A549 treated with AZD2906 at 1 μM for 4 hours (cell line): Measurements from ENCODE around the gene CS. TPM values are rescaled to one million over a fixed set of nuclear protein-coding genes. Genes with fewer than 3 reads are reported as not detected.

Source experiments
- total RNA-seq: library from RNA; stranded (reverse); fragments of 200-300 nt; extraction: Qiagen RNA extraction; gene quantifications from 5 replicates; pipeline ENCODE4 v1.2.3, GENCODE V29; 2022

Gene CS
- total RNA-seq, result 144 to 175 TPM (median 152 TPM) in 5 replicates

DNA sequence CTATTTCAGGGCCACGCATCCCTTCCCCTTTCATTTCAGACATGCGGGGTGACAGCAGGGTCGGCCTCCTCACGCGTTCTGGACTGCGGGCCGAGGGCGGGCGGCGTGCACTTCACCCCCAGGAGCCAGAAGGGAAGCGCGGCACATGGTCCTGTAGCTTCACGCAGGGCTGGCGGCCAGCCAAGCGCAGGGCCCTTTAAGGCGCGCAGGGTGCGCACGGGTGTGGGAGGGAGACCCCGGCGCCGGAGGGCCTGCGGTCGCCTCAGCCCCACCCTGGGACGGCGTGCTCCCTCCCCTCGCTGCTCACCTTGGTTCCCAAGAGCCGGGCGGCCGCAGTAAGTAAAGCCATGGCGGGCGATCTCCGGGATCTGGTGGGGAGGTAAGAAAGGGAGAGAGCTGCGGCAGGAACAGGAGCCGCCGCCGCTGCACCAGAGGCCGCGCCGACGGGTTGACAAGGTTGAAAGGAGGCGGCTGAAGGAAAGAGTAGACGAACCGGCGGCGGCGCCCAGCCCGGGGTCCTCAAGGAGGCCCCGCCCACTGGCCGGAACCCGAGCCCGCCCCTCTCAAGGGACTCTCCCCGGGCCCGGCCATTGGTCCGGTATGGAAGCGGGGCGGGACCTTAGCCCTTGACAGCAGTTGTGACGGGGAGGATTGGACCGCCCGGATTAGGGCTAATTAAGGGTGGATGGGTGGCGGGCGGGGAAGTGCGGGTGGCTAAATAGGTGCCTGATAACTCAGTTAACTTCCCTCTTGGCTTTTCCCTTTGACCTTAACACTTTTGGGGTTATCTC lies at the start of gene CS:
TSS of gene CS (minus strand) at position 478 of the 791 bp plus-strand sequence. CDS start at position 349, 129 bp downstream.

GRCh38 chr12:56338308-56339157 lies 38.4 kb upstream of the CS start, which contains the start of gene IL23A:
Gene IL23A (plus strand): TSS chr12:56338884. CDS start chr12:56339045, 161 bp downstream.

GRCh38 chr12:56333679-56334489 lies 33.8 kb upstream of the CS start, which contains the start of gene PAN2:
Gene PAN2 (minus strand): TSS chr12:56334000. CDS start chr12:56333094, 906 bp downstream.

GRCh38 chr12:56315622-56316473 lies 15.7 kb upstream of the CS start, which contains the start of gene CNPY2:
Gene CNPY2 (minus strand): TSS chr12:56315988. CDS start chr12:56315217, 771 bp downstream.

DNA sequence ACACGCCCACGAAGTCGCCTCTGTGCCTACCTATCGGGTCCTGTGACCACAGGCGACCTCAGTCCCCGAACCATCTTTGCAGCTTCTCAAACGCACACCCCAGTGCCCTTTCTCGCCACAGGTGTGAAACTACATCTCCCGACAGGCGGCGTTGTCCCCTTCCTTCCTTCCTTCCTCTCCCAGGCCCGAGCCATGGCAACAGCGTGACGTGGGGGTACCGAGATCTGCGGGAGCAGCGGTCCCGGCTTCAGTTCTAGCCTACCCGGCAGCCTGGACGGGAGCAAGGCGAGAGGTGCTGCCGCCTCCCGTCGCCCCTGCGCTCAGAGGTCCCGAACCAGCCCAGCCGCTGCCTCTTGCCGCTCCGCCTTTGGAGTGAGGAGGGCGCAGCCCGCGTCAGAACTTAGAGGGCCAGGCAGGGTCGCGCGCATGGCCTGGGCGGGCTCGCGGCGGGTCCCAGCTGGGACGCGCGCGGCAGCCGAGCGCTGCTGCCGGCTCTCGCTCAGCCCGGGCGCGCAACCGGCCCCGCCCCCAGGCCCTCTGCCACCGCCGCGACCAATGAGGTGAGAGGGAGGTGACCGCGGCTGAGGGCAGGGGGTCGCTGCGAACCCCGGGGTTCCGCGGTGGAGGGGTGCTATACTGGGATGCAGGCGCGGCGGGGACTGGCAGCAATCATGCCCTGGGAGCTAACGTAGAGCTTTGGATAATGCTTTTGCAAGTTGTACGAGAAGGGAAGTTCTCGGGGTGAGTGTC lies 33.3 kb downstream of the CS start, which contains the start of gene COQ10A:
TSS of gene COQ10A (plus strand) at position 250 of the 750 bp plus-strand sequence. CDS start at position 427, 177 bp downstream.

GRCh38 chr12:56258068-56258819 lies 41.9 kb downstream of the CS start, which contains the start of gene ANKRD52:
Gene ANKRD52 (minus strand): TSS chr12:56258384. CDS start chr12:56258269, 115 bp downstream.

GRCh38 chr12:56229916-56230431 lies 70.2 kb downstream of the CS start, which contains the start of gene SLC39A5:
Gene SLC39A5 (plus strand): TSS chr12:56230051. CDS start chr12:56231275, 1,224 bp downstream.

DNA sequence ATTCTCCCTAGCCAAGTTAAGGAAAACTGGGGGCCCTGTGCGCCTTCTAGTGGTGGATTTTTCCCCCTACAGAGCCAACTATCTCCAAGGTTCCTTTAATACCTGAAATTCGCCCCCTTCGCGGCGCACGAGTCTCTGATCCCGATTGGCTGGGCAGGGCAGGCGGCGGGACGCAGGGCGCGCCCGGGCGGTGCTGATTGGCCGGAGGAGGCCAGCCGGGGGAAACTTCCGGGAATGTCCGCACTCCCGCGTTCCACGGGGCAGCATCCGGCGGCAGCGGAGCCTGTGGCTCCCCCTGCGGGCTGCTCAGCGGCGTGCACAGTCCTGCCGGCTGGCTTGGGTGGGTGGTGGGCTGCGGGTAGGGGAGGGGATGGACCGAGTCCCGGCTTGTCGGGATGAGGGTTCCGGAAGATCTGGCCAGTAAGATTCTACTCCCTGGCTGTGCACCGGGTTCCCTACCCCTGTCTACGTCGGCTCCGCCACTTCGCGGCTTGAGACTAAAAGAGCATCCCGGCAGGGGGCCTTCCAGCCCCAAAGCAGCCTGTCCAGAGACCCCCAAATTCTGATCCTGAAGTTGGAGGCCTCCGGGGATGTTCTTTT lies 75.9 kb downstream of the CS start, which contains the start of gene NABP2:
TSS of gene NABP2 (plus strand) at position 241 of the 600 bp plus-strand sequence. CDS start 515 bp downstream, outside the sequence.

DNA sequence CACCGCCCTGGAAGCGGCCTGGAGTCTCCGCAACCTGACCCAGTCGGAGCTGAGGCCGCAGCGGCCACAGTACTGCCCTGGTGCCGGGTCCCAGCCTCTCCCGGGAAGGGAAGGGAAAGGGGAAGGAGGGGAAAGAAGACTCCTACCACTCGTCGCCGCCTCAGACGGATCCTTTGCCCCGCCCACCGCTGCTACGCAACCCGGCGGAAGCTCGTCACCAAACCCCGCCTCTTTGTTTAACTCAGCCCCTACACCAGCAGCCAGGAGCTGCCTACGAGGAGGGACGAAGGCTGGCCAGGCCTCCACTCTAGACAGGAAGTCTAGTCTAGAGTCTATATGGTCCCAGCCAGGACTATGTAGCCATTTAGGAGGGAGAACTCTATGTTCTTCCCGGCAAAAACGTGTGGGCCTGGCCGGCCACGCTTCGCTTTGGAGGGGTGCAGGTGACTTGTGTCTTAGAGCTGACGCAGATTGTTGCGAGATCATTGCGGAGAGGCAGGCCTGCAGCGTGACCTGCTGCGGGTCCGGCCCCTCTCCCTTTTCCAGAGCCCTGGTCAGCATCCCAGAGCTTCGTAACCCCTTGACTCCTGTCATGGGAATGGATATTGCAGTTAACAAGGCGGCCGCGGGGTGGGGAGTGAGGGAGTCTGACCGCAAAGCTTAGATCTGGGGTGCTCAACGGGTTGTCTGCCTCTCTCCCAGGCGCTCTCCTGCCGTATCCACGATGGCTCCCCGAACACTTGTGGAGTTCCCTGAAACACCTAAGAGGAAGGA lies 78.2 kb downstream of the CS start, which contains the start of gene RNF41:
TSS of gene RNF41 (minus strand) at position 166 of the 774 bp plus-strand sequence. CDS start 7,875 bp downstream, outside the sequence.

Other genes starting within 250 kb of the CS start
- 0.98 to 2.4 TPM (median 1.1 TPM) in 5 replicates for gene ERBB3, start 220.2 kb downstream of the CS start, total RNA-seq
- 263 to 349 TPM (median 284 TPM) in 5 replicates for gene PA2G4, start 195.8 kb downstream of the CS start, total RNA-seq
- 4,788 to 5,894 TPM (median 5,599 TPM) in 5 replicates for gene RPL41, start 183.7 kb downstream of the CS start, total RNA-seq
- 2.6 to 4.1 TPM (median 2.8 TPM) in 5 replicates for gene ZC3H10, start 182.1 kb downstream of the CS start, total RNA-seq
- 59.6 to 64.9 TPM (median 64.2 TPM) in 5 replicates for gene ESYT1, start 172.1 kb downstream of the CS start, total RNA-seq
- gene MYL6B, start 147.7 kb downstream of the CS start, total RNA-seq, result 69.1 to 84.7 TPM (median 80.8 TPM) in 5 replicates
- gene MYL6, start 142.0 kb downstream of the CS start, total RNA-seq, result 2,187 to 2,775 TPM (median 2,288 TPM) in 5 replicates
- gene SMARCC2, start 110.8 kb downstream of the CS start, total RNA-seq, result 28.2 to 35.7 TPM (median 31.2 TPM) in 5 replicates
- 21.7 to 26.5 TPM (median 25.1 TPM) in 5 replicates for gene RNF41, start 78.4 kb downstream of the CS start, total RNA-seq
- 54.9 to 59.8 TPM (median 58.5 TPM) in 5 replicates for gene NABP2, start 76.0 kb downstream of the CS start, total RNA-seq
- gene SLC39A5, start 70.3 kb downstream of the CS start, total RNA-seq, result 0.05 to 0.08 TPM in 2 of 5 replicates, not detected in the others
- gene ANKRD52, start 41.9 kb downstream of the CS start, total RNA-seq, result 36.2 to 45.1 TPM (median 38.3 TPM) in 5 replicates
- gene COQ10A, start 33.4 kb downstream of the CS start, total RNA-seq, result 12.1 to 14.7 TPM (median 14.2 TPM) in 5 replicates
- gene CNPY2, start 15.7 kb upstream of the CS start, total RNA-seq, result 108 to 151 TPM (median 138 TPM) in 5 replicates
- gene PAN2, start 33.7 kb upstream of the CS start, total RNA-seq, result 10.3 to 14.2 TPM (median 13.9 TPM) in 5 replicates
- 0.31 to 0.52 TPM (median 0.38 TPM) in 5 replicates for gene IL23A, start 38.6 kb upstream of the CS start, total RNA-seq
- 10.7 to 13.2 TPM (median 11.1 TPM) in 5 replicates for gene STAT2, start 59.8 kb upstream of the CS start, total RNA-seq
- gene APOF, start 62.5 kb upstream of the CS start, total RNA-seq, result not detected in 5 replicates
- 31.5 to 36.5 TPM (median 34.9 TPM) in 5 replicates for gene TIMELESS, start 149.1 kb upstream of the CS start, total RNA-seq
- 0.07 to 0.09 TPM in 2 of 5 replicates, not detected in the others for gene MIP, start 154.3 kb upstream of the CS start, total RNA-seq
- gene SPRYD4, start 168.2 kb upstream of the CS start, total RNA-seq, result 1.8 to 1.9 TPM (median 1.9 TPM) in 5 replicates
- 0.15 to 0.62 TPM (median 0.20 TPM) in 5 replicates for gene GLS2, start 187.8 kb upstream of the CS start, total RNA-seq
- 7.1 to 12.7 TPM (median 9.1 TPM) in 5 replicates for gene RBMS2, start 221.5 kb upstream of the CS start, total RNA-seq